Measurements from ENCODE around the gene HMGXB4. TPM values are rescaled to one million over a fixed set of nuclear protein-coding genes. Genes with fewer than 3 reads are reported as not detected.

The HMGXB4 gene
- total and polyA plus RNA-seq, 2 of the 8 experiments (the other 6 are each of a cell fraction or from before 2014, with no cell fraction given), result 20.9 to 41.3 TPM

DNA sequence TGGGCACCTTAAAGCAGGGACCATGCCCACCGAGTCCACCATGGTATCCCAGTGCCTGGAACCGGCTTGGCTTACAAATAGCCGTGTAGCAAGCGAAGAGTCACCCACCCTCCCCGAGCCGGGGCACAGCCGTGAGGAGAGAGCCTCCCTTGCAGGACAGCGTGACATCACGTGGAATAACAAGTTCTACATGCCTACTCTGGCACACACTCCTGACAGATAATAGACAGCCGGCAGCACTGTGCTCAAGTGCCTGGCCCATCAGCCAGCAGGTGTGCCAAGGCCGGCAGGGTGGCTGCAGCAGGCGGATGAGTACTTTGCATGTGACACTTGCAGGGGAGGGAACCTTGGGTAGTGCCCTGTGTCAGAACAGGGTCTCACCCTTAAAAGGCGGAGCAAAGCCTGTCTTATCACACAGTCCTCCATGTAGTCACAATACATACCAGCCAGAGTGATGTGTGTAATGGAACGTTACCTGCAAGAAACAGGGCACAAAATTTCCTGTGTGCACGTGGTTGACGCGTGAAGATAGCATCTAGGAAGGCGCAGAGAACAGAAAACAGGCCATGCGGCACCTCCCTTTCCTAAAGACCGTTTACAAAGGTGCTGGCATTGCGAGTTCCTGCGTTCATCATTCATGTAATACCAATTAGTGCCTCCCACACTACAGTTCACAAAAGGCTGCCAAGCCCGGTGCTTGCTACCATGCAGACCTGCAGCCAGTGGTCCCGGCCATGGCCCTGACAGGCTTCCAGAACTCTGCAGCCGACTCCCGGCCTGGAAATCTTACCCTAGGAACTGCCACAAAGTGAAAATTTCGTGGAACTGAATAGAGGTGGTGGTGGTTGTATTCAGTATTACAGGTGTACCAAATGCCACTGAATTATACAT lies 58.8 kb downstream of the HMGXB4 start (continued):
- TF ChIP-seq, protein P1, sequence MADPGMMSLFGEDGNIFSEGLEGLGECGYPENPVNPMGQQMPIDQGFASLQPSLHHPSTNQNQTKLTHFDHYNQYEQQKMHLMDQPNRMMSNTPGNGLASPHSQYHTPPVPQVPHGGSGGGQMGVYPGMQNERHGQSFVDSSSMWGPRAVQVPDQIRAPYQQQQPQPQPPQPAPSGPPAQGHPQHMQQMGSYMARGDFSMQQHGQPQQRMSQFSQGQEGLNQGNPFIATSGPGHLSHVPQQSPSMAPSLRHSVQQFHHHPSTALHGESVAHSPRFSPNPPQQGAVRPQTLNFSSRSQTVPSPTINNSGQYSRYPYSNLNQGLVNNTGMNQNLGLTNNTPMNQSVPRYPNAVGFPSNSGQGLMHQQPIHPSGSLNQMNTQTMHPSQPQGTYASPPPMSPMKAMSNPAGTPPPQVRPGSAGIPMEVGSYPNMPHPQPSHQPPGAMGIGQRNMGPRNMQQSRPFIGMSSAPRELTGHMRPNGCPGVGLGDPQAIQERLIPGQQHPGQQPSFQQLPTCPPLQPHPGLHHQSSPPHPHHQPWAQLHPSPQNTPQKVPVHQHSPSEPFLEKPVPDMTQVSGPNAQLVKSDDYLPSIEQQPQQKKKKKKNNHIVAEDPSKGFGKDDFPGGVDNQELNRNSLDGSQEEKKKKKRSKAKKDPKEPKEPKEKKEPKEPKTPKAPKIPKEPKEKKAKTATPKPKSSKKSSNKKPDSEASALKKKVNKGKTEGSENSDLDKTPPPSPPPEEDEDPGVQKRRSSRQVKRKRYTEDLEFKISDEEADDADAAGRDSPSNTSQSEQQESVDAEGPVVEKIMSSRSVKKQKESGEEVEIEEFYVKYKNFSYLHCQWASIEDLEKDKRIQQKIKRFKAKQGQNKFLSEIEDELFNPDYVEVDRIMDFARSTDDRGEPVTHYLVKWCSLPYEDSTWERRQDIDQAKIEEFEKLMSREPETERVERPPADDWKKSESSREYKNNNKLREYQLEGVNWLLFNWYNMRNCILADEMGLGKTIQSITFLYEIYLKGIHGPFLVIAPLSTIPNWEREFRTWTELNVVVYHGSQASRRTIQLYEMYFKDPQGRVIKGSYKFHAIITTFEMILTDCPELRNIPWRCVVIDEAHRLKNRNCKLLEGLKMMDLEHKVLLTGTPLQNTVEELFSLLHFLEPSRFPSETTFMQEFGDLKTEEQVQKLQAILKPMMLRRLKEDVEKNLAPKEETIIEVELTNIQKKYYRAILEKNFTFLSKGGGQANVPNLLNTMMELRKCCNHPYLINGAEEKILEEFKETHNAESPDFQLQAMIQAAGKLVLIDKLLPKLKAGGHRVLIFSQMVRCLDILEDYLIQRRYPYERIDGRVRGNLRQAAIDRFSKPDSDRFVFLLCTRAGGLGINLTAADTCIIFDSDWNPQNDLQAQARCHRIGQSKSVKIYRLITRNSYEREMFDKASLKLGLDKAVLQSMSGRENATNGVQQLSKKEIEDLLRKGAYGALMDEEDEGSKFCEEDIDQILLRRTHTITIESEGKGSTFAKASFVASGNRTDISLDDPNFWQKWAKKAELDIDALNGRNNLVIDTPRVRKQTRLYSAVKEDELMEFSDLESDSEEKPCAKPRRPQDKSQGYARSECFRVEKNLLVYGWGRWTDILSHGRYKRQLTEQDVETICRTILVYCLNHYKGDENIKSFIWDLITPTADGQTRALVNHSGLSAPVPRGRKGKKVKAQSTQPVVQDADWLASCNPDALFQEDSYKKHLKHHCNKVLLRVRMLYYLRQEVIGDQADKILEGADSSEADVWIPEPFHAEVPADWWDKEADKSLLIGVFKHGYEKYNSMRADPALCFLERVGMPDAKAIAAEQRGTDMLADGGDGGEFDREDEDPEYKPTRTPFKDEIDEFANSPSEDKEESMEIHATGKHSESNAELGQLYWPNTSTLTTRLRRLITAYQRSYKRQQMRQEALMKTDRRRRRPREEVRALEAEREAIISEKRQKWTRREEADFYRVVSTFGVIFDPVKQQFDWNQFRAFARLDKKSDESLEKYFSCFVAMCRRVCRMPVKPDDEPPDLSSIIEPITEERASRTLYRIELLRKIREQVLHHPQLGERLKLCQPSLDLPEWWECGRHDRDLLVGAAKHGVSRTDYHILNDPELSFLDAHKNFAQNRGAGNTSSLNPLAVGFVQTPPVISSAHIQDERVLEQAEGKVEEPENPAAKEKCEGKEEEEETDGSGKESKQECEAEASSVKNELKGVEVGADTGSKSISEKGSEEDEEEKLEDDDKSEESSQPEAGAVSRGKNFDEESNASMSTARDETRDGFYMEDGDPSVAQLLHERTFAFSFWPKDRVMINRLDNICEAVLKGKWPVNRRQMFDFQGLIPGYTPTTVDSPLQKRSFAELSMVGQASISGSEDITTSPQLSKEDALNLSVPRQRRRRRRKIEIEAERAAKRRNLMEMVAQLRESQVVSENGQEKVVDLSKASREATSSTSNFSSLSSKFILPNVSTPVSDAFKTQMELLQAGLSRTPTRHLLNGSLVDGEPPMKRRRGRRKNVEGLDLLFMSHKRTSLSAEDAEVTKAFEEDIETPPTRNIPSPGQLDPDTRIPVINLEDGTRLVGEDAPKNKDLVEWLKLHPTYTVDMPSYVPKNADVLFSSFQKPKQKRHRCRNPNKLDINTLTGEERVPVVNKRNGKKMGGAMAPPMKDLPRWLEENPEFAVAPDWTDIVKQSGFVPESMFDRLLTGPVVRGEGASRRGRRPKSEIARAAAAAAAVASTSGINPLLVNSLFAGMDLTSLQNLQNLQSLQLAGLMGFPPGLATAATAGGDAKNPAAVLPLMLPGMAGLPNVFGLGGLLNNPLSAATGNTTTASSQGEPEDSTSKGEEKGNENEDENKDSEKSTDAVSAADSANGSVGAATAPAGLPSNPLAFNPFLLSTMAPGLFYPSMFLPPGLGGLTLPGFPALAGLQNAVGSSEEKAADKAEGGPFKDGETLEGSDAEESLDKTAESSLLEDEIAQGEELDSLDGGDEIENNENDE (IDR thresholded peaks at IDR 0.05; ENCODE audit: insufficient replicate concordance, low read length), result no peak
- TF ChIP-seq SUZ12 (IDR thresholded peaks at IDR 0.05; ENCODE audit: low read length) (no peak), KDM4A (IDR thresholded peaks at IDR 0.05; ENCODE audit: low read depth, low read length, severe bottlenecking) (no peak), PHF8 (conservative IDR thresholded peaks at IDR 0.05; ENCODE audit: low read depth, low read length) (no peak), CTBP2 (IDR thresholded peaks at IDR 0.05; ENCODE audit: borderline replicate concordance, insufficient read depth, insufficient read length, low read length) (no peak), POLR2AphosphoS5 (IDR thresholded peaks at IDR 0.05; ENCODE audit: low read depth, low read length) (no peak)
- TF ChIP-seq, protein P2, sequence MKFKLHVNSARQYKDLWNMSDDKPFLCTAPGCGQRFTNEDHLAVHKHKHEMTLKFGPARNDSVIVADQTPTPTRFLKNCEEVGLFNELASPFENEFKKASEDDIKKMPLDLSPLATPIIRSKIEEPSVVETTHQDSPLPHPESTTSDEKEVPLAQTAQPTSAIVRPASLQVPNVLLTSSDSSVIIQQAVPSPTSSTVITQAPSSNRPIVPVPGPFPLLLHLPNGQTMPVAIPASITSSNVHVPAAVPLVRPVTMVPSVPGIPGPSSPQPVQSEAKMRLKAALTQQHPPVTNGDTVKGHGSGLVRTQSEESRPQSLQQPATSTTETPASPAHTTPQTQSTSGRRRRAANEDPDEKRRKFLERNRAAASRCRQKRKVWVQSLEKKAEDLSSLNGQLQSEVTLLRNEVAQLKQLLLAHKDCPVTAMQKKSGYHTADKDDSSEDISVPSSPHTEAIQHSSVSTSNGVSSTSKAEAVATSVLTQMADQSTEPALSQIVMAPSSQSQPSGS (IDR thresholded peaks at IDR 0.05; ENCODE audit: low read length), result no peak

All from H1 (cell line).